NCI-H524 treated with DMSO at 0.1 percent for 48 hours (cell line): Measurements from ENCODE around the gene TAF8.
A peak's percentile ranks its signal among the peaks of the same experiment; 100 is the strongest.
"Not testable (repeated sequence)": the region's sequence is repeated elsewhere in the genome, so short reads cannot be mapped to it uniquely, and the experiment has no call there.

ENCODE experiments used
- DNase-seq: peaks from one replicate; lab custom pipeline; 2025; lab: John Stamatoyannopoulos, UW

Gene TAF8, protein sequence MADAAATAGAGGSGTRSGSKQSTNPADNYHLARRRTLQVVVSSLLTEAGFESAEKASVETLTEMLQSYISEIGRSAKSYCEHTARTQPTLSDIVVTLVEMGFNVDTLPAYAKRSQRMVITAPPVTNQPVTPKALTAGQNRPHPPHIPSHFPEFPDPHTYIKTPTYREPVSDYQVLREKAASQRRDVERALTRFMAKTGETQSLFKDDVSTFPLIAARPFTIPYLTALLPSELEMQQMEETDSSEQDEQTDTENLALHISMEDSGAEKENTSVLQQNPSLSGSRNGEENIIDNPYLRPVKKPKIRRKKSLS

DNA sequence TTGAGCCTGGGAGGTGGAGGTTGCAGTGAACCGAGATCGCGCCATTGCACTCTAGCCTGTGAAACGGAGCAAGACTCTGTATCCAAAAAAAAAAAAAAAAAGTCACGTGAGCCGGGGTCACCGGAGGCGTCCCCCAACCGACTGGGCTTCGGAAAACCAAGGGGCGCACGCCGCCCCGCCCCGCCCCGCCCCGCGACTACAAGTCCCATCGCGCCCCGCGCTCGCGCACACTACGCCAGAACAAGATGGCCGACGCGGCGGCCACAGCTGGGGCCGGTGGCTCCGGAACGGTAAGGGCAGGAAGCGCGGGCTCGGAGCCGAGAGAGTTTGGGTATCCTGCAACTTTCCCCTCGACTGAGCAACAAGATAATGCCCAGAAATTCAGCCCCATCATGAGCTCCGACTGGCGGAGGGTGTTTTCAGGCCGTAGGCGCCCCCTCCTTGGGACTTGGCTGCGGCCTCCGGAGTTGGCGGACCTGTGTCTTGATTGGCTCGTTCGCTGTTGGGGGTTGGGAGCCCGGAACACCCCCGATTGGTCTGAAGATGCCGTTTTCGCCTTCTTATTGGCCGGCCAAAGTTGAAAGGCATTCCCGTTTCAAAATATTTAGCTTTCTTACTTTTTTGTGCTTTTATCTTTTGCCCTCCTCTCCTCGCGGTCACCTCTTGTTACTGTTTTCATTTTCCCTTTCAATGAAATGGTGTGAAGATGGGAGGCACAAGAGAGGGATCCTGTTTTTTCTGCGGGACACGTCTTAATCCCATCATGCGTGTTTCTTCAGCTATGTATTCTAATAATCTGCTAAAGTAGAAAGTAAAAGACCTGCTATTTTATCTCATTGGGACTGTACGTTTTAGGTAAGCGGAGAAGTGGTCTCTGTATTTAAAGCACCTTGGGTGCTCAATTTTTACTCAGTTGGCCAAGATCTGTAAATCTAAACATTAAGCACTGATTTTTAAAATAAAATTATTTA lies at the start of gene TAF8:
TSS of gene TAF8 (plus strand) at position 228 of the 971 bp plus-strand sequence. CDS start at position 246, 18 bp downstream.
- peak; percentile 41 for DNase-seq

DNA sequence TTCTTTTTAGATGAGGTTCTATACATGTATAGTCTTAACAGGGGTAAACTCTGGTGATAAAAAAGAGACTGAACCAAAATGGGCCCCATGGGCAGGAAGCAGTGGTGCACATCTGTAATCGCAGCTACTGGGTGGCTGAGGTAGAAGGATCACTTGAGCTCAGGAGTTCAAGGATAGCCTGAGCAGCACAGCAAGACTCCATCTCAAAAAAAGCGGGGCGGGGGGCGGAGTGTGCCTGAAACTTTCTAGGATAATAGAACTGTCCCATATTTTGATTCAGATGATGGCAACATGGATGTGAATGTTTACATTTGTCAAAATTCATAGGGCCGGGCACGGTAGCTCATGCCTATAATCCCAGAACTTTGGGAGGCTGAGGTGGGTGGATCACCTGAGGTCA lies 48.8 kb upstream of the TAF8 start:
- no peak for DNase-seq

DNA sequence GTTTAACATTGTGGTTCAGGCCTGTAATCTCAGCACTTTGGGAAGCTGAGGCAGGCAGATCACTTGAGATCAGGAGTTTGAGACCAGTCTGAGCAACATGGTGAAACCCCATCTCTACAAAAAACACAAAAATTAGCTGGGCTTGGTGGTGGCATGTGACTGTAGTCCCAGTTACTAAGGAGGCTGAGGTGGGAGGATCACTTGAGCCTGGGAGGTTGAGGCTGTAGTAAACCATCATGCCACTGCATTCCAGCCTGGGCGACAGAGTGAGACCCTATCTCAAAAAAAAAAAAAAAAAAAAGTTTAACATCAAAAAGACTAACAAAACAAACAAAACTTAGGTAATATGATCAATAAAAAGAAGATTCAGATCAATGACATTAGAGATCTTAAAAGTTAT lies 46.7 kb upstream of the TAF8 start:
- not testable (repeated sequence) for DNase-seq

DNA sequence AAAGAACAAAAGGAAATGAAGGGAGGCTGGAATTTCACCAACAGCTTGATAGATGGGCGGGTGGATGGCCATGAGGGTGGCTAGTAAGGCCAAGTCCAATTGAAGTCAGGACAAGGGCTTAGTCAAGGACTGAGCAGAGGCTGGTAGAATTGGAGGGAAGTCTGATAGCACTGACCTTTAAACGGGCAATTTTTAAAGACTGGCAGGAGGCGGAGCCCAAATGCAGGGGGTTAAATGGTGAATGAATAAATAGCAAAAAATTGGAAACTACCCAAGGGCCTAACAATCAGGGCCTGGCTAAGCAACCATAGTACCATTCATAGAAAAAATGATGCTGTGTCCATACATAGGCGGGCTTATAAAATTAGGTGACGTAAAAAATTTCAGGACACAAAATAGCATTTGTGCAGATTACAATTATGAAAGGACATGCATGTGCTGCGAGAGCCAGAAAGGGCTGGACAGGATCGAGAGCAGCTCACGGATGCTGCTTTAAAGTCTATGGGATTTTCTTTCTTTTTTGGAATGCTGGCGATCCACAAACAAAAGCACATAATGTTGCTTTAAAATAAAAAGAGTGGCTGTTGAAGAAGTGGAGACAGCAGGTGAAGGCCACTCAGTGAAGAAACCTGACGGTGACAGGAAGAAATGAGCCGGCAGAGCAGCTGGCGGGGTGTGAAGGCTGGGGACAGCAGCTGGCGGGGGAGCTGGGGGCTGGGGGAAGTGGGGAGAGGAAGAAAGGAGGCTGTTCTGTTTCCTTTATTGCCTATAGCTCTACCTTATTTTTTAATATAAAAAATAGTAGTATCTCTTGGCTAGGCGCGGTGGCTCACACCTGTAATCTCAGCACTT lies 42.8 kb upstream of the TAF8 start:
- peak; percentile 54 for DNase-seq

DNA sequence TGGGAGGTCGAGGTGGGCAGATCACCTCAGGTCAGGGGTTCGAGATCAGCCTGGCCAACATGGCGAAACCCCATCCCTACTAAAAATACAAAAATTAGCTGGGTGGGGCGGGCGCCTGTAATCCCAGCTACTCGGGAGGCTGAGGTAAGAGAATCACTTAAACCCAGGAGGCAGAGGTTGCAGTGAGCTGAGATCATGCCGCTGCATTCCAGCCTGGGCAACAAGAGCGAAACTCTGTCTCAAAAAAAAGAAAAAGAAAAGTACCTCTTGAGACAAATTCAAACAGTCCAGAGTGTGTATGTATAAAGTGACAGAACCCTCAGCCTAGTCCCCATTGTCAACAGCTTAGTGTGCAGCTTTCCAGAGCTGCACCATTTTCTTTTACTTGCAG lies 42.2 kb upstream of the TAF8 start:
- not testable (repeated sequence) for DNase-seq

DNA sequence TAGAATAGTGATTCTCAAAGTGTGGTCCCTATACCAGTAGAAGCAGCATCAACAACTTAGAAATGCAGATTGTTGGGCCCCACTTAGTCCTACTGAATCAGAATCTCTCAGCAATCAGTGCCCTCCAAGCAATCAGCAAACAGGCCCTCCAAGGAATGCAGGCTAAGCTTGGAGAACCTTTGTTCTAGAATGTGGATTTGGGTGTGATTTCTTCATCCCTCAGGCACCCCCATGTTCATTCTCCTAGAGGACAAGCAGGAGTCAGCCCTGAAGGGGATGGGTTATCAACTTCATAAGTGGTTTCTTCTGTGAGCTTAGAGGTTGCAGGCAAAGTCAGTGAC lies 40.5 kb upstream of the TAF8 start:
- DNase-seq: no peak

DNA sequence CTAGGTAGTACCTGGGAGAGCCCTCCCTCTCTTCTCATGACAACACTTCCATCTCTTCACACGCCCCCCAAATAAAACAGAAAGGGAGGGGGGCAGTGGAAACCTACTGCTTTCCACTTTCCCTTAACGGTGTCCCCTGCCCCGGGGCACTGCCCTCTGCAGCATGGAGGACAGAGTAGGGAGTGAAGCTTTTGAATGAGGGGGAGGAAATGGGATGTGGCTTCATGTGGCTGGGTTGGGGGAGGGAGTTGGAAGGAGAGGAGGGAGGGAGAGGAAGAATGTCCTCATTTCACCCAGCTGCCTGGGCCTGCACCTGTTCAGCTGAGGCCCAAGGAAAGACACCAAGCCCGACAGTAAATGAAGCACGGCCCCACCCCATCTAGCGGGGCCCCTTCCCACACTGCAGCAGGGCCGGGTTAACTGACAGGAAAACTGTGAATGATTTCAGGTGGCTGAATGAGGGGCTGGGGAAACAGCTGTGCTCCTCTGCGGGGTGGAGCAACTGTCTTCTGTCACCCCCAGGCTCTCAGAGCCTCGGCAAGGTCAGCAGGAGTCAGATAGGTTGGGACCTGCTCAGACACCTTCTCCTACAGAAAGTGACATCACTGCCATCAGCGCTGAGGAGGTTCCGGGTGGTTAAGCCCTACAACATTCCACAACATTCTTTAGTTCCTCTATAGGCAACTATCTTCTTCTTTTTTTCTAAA lies 40.0 kb upstream of the TAF8 start:
- DNase-seq: no peak

DNA sequence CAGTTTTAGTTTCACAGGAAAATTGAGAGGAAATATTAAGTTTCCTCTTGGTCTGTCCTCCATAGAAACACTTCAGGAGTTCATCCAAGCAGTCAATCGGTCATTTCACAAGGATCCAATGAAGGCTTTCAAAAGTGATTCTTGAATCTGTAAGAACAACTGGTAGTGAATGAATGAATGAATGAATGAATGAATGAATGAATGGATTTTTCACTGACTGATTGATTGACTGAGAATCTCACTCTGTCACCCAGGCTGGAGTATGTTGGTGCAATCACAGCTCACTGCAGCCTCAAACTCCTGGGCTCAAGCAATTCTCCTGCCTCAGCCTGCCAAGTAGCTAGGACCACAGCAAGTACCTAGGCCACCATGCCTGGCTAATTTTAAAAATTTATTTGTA lies 39.4 kb upstream of the TAF8 start:
- DNase-seq: no peak

DNA sequence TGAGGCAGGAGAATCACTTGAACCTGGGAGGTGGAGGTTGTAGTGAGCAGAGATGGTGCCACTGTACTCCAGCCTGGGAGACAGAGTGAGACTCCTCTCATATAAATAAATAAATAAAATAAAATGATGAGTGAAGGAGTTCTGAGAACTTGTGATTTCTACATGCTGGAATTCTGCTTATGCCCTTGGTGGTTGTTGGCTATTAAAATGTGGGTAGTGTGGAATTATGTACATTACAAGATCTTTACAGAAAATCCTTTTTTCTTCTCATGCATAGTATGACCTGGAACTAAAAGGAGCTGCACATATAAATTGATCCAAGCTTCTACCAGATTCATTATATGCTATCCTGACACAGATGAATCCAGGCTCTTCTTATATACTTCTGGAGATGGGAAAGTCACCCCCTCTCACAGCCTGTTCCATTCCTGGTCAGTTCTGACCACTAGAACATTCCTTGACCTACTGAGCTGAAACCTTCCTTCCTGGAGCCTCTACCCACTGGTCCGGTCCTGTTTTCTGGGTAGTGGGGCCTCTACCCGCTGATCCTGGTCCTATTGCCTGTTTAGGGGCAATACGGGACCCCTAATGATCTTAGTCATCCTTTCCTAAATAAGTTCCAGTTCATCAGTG lies 37.7 kb upstream of the TAF8 start:
- no peak for DNase-seq

DNA sequence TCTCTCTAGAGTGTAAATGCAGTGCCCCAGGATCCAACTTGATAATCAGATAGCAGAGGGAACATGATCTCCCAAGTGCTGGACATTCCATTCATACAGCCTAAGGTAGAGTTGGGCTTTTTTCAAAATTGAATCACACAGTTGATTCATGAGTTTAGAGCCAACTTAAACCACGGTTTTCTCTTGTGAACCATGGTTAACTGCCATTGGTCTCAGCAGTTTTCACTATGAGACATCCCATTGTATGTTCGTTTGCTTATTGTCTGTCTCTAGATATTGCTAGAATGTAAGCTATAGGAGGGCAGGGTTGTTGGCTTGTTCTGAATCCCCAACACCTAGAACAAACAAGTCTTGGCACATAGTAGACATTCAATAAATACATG lies 37.2 kb upstream of the TAF8 start:
- DNase-seq: no peak

DNA sequence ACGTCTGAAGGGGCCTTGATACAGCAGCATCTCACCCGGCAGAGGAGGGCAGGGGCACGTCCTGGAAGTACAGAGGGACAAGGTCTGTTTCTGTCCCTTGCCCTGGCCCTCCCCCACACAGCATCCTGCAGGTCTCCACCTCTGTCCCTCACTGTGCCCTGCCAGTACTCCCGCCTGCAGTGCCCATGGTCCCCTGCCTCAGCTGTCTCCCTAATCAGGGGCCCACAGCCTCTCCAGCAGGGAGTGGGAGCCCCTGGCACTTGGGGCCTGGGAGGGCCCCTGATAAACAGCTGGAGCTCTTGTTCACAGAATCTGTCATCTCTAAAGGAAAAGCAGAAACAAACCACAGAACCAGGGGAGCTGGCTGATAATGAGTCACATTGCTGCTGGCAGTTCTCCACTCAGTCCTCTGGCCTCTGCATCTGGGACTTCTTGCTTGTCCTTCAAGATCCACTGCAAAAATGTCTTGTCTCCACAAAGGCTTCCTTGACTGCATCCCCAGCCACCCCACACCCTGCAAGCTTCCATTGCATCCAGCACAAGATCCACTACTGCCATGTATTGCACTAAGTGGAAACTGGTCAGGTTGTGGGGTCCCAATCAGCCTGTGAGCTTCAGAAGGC lies 33.2 kb upstream of the TAF8 start:
- DNase-seq: no peak

DNA sequence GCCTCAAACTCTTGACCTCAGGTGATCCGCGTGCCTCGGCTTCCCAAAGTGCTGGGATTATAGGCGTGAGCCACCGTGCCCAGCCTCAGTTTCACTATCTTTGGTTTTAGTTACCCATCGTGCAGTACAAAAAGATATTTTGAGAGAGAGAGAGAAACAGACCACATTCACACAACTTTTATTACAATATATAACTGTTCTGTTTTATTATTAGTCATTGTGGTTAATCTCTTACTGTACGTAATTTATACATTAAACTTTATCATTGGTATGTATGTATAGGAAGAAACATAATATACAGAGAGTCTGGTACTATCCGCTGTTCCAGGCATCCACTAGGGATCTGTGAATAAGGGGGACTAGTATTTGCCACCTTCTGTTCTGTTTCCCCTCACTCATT lies 29.4 kb upstream of the TAF8 start:
- no peak for DNase-seq

DNA sequence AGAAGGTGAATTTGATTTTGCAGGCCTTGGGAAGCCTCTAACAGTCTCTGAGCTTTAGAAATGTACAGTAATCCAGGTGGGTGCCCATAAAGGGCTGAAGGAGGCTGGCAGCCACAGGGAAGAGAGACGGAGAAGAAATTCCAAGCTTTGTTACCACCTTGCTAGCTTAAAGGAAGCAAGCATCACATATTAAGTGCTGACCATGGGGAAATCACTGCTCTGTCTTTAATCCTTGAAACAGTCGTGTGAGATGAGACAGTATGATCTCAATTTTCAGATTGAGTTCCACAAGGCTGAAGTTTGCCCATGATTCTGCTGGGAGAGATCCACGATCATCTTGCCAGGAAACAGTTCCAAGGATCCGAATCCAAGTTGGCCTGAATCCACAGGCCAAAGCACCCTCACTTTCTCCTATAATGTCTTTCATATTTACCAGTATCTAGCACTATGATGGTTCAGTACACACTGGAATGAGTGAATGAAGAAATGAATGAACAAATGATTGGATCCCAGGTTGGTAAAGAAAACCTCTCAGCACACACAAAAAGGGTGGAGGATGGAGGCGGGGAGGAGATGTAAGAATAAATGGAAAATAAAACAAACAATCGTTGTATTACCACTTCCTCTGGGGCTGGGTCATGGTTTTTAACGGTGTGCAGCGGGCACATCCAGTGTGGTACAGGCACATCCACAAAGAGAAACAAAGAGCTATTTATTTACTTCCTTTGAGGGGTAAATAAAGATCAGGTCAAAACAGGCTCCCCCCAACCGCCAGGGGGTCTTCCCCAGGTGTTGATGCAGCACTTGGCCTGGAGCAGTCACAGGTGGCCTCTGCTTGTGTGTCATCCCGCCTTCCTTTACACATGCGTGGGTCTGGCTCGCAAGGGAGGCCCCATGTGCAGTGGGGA lies 28.2 kb upstream of the TAF8 start:
- DNase-seq: no peak

DNA sequence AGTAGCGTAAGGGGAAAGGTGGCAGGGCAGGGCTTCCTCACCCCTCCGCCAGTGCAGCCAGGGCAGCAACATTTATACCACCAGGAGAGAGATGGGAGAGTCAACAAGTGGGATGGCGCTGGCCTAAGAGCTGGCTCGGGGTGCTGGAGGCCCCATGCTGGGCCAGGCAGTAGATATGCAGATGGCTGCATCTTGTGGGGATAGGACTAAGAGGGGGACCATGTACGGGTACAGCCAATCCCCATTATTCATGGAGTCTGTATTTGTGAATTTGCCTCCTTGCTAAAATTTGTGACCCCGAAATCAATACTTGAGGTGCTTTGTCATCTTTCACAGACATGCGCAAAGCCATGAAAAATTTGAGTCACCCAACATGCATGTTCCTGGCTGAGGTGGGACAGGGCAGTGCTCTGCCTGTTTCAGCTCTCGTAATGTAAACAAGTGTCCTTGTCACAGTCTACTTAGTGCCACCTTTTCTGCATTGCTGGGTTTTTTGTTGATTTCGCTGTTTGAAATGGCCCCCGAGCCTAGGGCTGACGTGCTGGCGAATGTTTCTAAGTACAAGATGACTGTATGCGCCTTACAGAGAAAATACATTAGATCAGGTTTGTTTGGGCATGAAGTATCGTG lies 27.5 kb upstream of the TAF8 start:
- no peak for DNase-seq

DNA sequence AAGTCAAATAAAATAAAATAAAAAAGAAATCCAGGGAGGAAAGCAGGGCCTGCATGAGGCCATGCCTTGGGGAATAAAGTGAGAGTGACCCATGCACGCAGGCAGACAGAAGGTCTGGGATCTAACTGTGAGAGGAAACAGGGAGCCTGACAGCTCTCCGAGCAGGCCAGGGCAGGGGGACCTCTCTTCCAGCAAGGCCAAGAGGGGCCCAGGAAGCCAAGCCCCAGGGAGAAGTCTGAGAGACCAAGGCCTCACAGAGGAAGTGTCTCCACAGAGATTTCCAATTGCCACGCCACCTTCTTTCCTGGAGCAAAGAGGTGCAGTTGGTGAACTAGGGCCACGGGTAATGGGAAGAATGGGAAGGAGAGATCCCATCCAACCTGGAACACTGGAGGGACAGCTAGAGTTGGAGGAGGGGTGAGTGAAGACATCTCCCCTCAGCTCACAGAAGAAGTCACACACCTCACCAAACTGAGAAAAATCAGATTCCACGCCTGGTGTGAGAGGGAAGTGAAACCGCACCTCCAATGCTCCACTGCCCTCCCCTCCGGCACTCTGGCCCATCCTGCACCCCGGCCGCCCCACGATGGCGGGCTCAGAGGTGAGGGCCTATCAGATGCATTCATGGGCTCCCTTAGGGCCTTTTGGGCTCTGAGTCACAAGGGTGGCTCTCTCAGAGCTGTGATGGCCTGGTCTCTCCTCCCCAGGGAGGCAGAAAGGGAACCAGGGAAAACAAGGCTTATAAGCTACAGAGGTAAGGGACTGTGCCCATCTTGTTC lies 25.1 kb upstream of the TAF8 start:
- DNase-seq: no peak

DNA sequence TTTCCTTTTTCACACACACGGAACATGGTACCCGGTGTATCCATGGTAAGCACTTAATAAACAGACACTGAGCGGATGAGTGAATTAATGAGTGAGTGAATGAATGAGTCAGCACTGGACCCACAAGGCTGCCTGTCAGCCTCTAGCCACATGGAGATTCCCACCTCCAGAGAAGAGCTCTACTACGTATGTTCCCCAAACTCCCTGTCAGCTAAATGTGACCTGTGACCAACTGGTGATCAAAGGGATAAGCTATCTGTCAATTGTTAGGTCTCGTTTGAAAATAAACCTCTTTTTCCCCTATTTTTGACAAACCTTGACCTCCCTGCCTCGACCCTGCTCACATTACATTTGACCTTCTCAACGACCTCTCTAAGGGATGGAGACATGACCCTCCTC lies 24.5 kb upstream of the TAF8 start:
- no peak for DNase-seq

DNA sequence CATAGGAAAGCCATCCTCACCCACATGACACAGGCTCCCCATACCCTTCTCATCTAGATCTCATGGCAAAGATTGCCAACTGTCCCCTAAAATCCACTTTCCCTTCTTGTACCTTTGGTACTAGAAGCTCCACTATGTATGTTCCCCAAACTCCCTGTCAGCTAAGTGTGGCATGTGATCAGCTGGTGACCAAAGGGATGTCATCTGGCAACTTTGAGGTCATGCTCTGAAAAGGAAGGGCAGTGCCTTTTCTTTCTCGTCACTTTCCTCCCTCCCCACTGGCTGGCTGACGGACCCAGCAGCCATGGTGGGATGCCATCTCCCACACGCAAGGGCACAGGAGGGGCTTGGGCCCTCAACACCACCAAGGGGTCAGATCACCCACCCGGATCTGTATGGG lies 23.8 kb upstream of the TAF8 start:
- DNase-seq: no peak

DNA sequence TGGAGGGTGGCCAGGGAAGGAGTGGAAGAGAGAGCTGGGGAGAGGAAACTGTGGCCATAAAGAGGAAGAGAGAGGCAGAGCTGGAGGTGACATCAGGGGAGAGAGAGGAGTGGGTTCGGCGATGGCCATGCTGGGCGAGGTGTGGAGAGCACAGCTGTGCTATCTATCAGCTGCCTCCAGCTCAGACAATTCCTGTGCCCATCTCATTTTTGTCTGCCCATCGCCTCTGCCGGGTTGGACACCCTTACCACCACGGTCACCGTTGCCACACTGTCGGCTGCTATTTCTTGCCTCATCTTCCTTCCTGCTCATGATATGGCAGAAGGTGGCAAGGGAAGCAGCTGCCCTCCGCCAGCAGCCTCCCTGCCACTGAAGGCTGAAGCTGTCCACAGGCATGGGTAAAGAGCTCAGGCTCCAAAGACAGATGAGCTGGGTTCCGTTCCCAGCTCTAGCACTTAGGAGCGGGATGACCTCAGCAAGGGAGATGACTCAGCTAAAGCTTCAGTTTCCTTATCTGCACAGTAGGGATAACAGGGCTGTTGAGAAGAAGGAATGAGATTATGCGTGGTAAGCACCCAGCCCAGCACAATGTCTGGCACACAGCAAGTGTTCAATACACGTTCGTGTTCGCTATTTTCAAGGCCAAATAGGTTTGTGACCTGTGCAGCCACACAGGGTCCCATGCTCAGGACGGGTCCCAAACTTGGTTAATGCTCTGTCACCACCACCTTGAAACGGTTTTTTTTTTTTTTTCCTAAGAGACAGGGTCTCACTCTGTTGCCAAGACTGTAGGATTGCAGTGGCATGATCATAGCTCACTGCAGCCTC lies 21.9 kb upstream of the TAF8 start:
- no peak for DNase-seq
